ENCODE data around the gene RHOJ. TPM values are rescaled to one million over a fixed set of nuclear protein-coding genes. Genes with fewer than 3 reads are reported as not detected.

The RHOJ gene
- total RNA-seq, 3 donors from 2014 or later (not counting 1 experiment from before 2014, with no cell fraction given) = not detected

DNA sequence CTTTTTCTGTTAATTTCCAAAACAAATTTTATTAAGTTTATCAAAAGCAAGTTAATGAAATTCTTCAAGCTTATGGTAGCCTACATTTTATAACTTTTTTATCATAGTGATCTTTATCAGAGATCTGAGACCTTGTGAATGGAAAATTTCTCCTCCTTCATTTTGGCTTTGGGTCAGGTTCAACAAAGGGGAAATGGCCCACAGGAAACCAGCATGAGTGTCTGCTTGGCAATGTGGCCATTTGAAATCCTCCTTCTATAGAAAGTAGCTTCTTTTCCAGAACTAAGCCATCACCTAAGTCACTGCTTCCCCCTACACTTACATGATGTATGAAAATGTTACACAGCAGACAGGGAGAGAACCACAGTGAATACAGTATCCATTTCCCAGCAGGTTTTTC lies 1.6 kb downstream of the RHOJ start:
- Mint-ChIP-seq H3K27ac (no peak overlapping the region), H3K36me3 (no peaks in the 10 kb centered on the region), H3K27me3 (ENCODE audit: low read depth in 2 of 2) (peaks cover 0 to 2% of the 10 kb centered on the region in 2 donors), H3K4me1 (no peaks in the 10 kb centered on the region), H3K4me3 (no peak overlapping the region), H3K9me3 (no peaks in the 10 kb centered on the region)
- TF ChIP-seq CTCF (IDR thresholded peaks at IDR 0.05) = no peak
- DNase-seq (no peak), ATAC-seq (no peak)
- Histone ChIP-seq H3K27ac (ENCODE audit: low read length) (no peak overlapping the region), H3K27me3 (ENCODE audit: control insufficient read depth, insufficient read depth, low read length) (peaks cover 3% of the 10 kb centered on the region), H3K4me1 (ENCODE audit: control insufficient read depth, insufficient read depth, low read length) (no peaks in the 10 kb centered on the region), H3K36me3 (ENCODE audit: control insufficient read depth, insufficient read depth, low read length) (no peaks in the 10 kb centered on the region), H3K4me3 (ENCODE audit: low read length) (no peak overlapping the region), H3K9me3 (ENCODE audit: control insufficient read depth, insufficient read depth, low read length) (no peaks in the 10 kb centered on the region)
- intact Hi-C loops (cut with micrococcal nuclease) = no loop called here

GRCh38 chr14:63209160-63209559 lies 4.9 kb downstream of the RHOJ start:
- WGBS (ENCODE audit: insufficient coverage) = 100% methylated on average over 1 of the region's 1 CpG
- ATAC-seq = no peak
- H3K9me3 ChIP-seq (ENCODE audit: control insufficient read depth, insufficient read depth, low read length) = no peaks in the 10 kb centered on the region
- H3K27me3 ChIP-seq (ENCODE audit: control insufficient read depth, insufficient read depth, low read length) = peaks cover 3% of the 10 kb centered on the region
- Mint-ChIP-seq H3K27me3 (ENCODE audit: low read depth in 2 of 2) (peaks cover 1 to 5% of the 10 kb centered on the region in 2 donors), H3K4me1 (no peaks in the 10 kb centered on the region), H3K9me3 (no peaks in the 10 kb centered on the region), H3K4me3 (no peak overlapping the region), H3K27ac (no peak overlapping the region), H3K36me3 (no peaks in the 10 kb centered on the region)
- intact Hi-C loops (cut with micrococcal nuclease) = no loop called here
- H3K36me3 ChIP-seq (ENCODE audit: control insufficient read depth, insufficient read depth, low read length) = no peaks in the 10 kb centered on the region
- H3K4me3 ChIP-seq (ENCODE audit: low read length) = no peak overlapping the region
- DNase-seq = no peak
- H3K27ac ChIP-seq (ENCODE audit: low read length) = no peak overlapping the region
- no peaks in the 10 kb centered on the region for H3K4me1 ChIP-seq (ENCODE audit: control insufficient read depth, insufficient read depth, low read length)
- no peak for TF ChIP-seq CTCF (IDR thresholded peaks at IDR 0.05)

DNA sequence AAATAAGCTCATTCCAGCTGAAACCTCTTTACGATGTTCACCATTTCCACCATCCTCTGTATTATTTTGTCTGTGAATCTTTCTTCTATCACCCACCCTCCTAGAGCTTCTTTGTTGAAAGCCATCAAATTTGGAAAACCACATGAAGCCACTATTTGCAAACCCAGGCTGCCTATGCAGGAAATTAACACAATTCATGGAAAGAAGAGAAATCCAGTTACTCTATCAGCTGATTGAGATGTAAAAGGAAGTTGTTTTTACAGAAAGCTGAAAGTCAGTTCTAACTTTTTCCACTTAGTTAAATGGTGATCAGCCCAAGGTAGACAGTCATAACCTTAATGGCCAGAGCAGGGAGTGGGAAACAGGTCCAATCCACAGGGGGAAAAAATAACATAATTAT lies 6.6 kb downstream of the RHOJ start:
- TF ChIP-seq CTCF (IDR thresholded peaks at IDR 0.05) = no peak
- Mint-ChIP-seq H3K4me1 (no peaks in the 10 kb centered on the region), H3K36me3 (no peaks in the 10 kb centered on the region), H3K27ac (no peak overlapping the region), H3K9me3 (no peaks in the 10 kb centered on the region), H3K4me3 (no peak overlapping the region), H3K27me3 (ENCODE audit: low read depth in 2 of 2) (peaks cover 7 to 18% of the 10 kb centered on the region in 2 donors)
- Histone ChIP-seq H3K4me1 (ENCODE audit: control insufficient read depth, insufficient read depth, low read length) (no peaks in the 10 kb centered on the region), H3K27ac (ENCODE audit: low read length) (no peak overlapping the region), H3K36me3 (ENCODE audit: control insufficient read depth, insufficient read depth, low read length) (no peaks in the 10 kb centered on the region), H3K27me3 (ENCODE audit: control insufficient read depth, insufficient read depth, low read length) (peaks cover 3% of the 10 kb centered on the region), H3K4me3 (ENCODE audit: low read length) (no peak overlapping the region), H3K9me3 (ENCODE audit: control insufficient read depth, insufficient read depth, low read length) (no peaks in the 10 kb centered on the region)
- no peak for DNase-seq
- no peak for ATAC-seq
- 100% methylated on average over 1 of the region's 1 CpG for WGBS (ENCODE audit: insufficient coverage)
- intact Hi-C loops (cut with micrococcal nuclease) = no loop called here

- Histone ChIP-seq H3K27me3 (ENCODE audit: control insufficient read depth, insufficient read depth, low read length) (peaks cover 2% of the 10 kb centered on the region), H3K4me3 (ENCODE audit: low read length) (no peak overlapping the region), H3K36me3 (ENCODE audit: control insufficient read depth, insufficient read depth, low read length) (no peaks in the 10 kb centered on the region), H3K9me3 (ENCODE audit: control insufficient read depth, insufficient read depth, low read length) (no peaks in the 10 kb centered on the region), H3K27ac (ENCODE audit: low read length) (no peak overlapping the region), H3K4me1 (ENCODE audit: control insufficient read depth, insufficient read depth, low read length) (no peaks in the 10 kb centered on the region)
- intact Hi-C loops (cut with micrococcal nuclease) = no loop called here
- Mint-ChIP-seq H3K36me3 (no peaks in the 10 kb centered on the region), H3K4me1 (no peaks in the 10 kb centered on the region), H3K27me3 (ENCODE audit: low read depth in 2 of 2) (peaks cover 7 to 19% of the 10 kb centered on the region in 2 donors), H3K9me3 (no peaks in the 10 kb centered on the region), H3K4me3 (no peak overlapping the region), H3K27ac (no peak overlapping the region)
- ATAC-seq = no peak
- WGBS (ENCODE audit: insufficient coverage) = 67% methylated on average over 1 of the region's 2 CpGs
- no peak for TF ChIP-seq CTCF (IDR thresholded peaks at IDR 0.05)
- DNase-seq = no peak
Measured at GRCh38 chr14:63212209-63212608, 8.0 kb downstream of the RHOJ start.
